GM20431 (cell line): ENCODE measurements around the gene IFNA16.
"Not testable (repeated sequence)": the region's sequence is repeated elsewhere in the genome, so short reads cannot be mapped to it uniquely, and the experiment has no call there.

Experiments used
- in situ Hi-C: fragments of 300-500 bp; cut with MseI, MboI; formaldehyde crosslinking; loops from one replicate; pipeline ENCODE4 v1.15.0; 2020; ENCODE audit warnings: low sequenced_read_pairs; ENCODE audit not compliant: unreplicated experiment

IFNA16 gene

DNA sequence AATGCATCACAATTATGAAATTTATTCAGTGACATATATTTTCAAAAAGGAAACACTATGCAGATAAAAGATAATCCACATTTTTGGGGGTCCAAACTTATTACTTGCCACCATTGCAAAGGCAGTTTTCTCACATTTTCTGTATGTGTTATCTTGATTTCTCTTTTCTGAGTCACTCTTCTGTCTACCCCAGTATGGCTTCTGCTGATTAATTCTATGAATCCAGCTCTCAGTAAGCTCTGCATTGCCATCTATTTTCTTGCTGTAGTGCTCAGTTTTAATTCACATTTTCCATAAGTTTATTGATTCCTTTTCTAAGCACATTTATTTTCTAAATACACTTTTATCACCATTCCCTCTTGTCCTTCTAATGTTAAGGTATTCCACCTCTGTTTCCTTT, 11.9 kb downstream of the IFNA16 start:
- in situ Hi-C loops, result no loop called here

DNA sequence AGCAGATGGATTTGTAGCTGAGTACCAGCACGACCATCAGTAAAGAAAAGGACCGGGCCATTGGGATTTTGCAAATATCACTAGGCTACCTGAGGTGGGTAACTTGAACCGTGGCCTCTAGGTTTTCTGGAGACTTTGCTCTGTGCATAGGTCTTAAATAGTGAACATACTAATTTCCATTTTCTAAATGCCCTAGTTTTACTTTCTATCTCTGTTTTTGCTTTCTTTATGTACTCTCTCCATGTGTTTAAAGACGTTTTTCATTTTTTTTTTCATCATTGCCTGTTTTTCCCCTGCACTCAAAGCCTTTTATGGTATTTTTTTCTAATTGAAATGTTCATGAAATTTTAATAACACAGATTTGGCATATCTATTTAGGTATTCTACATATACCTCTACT, 15.0 kb downstream of the IFNA16 start, which contains the start of gene IFNA7:
Gene IFNA7 (minus strand): TSS at position 101 of the 400 bp plus-strand sequence. CDS start 40 bp downstream, at position 61.
- in situ Hi-C loops, result not testable (repeated sequence)

DNA sequence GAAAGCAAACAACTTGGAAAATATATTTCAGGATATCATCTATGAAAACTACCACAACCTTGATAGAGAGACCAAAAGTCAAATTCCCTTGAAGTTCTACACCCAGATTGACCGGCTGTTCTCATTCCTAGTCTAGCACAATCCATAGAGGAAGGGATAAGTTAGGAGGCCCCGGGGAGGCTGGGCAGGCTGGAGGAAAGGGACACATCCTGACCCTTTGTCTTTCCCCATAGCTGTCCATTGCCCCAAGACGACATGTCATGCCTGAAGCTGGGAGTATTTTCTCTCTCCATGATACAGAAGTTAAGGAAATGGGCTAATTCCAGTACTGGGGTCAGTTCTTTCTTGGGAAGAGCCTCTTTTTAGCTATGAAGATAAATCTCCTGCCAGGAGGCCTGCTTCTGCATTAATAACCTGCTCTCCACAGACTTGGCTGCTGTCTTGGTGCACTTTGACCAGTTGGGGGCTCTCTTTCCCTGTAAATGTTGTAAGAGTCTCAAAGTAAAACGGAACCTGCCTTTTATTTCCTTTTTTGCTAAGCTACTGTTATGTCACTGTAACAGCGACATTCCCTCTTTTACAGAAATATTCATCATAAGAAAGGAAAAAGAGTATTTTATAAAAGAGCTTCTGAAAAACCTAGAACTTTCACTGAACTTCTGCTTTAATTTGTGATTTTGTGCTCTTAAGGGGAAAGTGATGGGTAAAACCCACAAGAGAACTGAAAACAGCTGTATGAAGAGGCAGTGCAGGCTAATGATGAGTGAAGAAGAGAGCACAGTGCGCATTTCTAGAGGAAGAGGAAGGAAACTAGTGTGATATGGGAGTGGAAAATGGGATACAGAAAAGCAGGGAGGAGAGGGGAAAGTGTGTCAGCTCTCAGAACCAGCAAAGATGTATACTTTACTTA, 22.0 kb downstream of the IFNA16 start:
- in situ Hi-C loops, result not testable (repeated sequence)

DNA sequence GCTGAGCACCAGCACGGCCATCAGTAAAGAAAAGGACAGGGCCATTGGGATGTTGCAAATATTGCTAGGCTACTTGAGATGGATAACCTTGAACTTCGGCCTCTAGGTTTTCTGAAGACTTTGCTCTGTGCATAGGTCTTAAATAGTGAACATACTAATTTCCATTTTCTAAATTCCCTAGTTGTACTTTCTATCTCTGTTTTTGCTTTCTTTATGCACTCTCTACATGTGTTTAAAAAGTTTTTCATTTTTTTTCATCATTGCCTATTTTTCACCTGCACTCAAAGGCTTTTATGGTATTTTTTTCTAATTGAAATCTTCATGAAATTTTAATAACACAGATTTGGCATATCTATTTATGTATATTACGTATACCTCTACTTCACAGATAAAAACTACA, 29.6 kb downstream of the IFNA16 start, which contains the start of gene IFNA4:
Gene IFNA4 (minus strand): TSS at position 101 of the 400 bp plus-strand sequence. CDS start 56 bp downstream, at position 45.
- in situ Hi-C loops, result not testable (repeated sequence)

DNA sequence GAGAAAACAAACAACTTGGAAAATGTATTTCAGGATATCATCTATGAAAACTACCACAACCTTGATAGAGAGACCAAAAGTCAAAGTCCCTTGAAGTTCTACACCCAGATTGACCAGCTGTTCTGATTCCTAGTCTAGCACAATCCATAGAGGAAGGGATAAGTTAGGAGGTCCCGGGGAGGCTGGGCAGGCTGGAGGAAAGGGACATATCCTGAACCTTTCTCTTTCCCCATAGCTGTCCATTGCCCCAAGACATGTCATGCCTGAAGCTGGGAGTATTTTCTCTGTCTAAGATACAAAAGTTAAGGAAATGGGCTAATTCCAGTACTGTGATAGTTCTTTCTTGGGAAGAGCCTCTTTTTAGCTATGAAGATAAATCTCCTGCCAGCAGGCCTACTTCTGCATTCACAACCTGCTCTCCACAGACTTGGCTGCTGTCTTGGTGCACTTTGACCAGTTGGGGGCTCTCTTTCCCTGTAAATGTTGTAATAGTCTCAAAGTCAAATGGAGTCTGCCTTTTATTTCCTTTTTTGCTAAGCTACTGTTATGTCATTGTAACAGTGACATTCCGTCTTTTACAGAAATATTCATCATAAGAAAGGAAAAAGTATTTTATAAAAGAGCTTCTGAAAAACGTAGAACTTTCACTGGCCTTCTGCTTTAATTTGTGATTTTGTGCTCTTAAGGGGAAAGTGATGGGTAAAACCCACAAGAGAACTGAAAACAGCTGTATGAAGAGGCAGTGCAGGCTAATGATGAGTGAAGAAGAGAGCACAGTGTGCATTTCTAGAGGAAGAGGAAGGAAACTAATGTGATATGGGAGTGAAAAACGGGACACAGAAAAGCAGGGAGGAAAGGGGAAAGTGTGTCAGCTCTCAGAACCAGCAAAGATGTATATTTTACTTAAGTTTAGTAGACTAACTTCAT, 34.0 kb downstream of the IFNA16 start:
- in situ Hi-C loops, result not testable (repeated sequence)

DNA sequence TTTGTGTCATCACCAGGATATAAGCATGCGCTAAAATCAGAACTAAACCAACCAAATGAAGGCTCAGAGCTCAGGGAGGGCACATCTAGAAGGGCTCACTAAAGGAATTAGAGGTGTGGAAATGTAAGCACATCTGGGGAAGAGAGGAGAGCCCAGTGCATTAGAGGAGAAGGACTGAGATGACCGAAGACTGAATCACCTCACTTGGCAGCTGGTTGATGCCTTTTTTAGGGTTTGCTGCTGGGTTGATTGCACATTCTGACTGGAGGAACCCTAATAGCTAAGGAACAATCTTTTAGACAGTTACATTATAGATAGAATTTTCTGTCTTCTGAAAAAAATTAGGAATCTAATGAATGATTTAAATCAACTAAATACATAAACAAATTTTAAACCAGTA, 42.4 kb downstream of the IFNA16 start:
- in situ Hi-C loops, result no loop called here

DNA sequence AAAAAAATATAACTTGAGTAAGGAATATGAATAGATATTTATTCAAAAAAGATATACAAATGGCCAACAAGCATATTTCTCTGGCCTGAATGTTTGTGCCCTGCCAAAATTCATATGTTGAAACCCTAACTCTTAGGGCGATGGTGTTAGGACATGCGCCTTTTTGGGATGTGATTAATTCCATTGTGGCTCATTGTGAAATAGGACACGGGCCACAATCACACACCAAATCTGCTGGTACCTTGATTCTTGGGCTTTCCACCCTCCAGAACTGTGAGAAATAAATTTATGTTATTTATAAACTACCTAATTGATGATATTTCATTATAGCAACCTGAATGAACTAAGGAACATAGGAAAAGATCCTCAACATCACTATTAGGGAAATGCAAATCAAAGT, 45.0 kb downstream of the IFNA16 start:
- in situ Hi-C loops, result no loop called here

DNA sequence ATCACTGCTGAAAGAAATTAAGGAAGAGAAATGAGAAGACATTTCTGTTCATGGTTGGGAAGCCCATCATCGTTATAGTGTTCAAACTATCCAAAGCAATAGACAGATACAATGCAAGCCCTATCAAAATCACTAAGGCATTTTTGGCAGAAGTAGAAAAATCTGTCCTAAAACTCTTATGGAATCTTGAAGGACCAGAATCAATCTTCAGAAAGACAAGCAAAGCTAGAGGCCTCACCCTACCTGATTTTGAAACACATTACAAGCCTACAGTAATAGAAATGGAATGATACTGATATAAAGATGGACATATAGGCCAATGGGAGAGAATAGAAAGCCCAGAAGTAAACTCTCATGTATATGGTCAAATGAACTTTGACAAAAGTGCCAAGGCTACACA, 45.8 kb downstream of the IFNA16 start:
- in situ Hi-C loops, result no loop called here

DNA sequence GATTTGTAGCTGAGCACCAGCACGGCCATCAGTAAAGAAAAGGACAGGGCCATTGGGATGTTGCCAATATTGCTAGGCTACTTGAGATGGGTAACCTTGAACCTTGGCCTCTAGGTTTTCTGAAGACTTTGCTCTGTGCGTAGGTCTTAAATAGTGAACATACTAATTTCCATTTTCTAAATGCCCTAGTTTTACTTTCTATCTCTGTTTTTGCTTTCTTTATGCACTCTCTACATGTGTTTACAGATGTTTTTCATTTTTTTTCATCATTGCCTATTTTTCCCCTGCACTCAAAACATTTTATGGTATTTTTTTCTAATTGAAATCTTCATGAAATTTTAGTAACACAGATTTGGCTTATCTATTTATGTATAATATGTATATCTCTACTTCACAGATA, 50.6 kb downstream of the IFNA16 start, which contains the start of gene IFNA21:
Gene IFNA21 (minus strand): TSS at position 101 of the 400 bp plus-strand sequence. CDS start 48 bp downstream, at position 53.
- in situ Hi-C loops, result not testable (repeated sequence)
